GM23338 (cell line): ENCODE results near the gene AFF1.

Experiments
- CREB1 ChIP-seq: fragments of 250-450 bp; sonication (Bioruptor Pico); IDR thresholded peaks from 2 replicates; pipeline ENCODE4 v1.5.0; 2020; ENCODE audit warnings: low read depth, mild to moderate bottlenecking, moderate library complexity
- CTCF ChIP-seq, 2 experiments: fragments of 200-600 bp in 1 of 2; sonication (generic) in 1 of 2; conservative IDR thresholded peaks; 2 replicates each; pipeline versions ENCODE4 v1.5.1 to v1.6.1; 2016 to 2017; ENCODE audit warnings: antibody characterized with exemption in 2 of 2, low read depth in 2 of 2, mild to moderate bottlenecking in 2 of 2, moderate library complexity in 1 of 2
- EZH2 ChIP-seq: fragments of 200-600 bp; sonication (generic); IDR thresholded peaks from one replicate; pipeline ENCODE4 v1.8.0; 2017; ENCODE audit warnings: antibody characterized with exemption, mild to moderate bottlenecking, low read depth; ENCODE audit not compliant: unreplicated experiment
- EZH2phosphoT487 ChIP-seq: fragments of 200-600 bp; sonication (generic); IDR thresholded peaks from one replicate; pipeline ENCODE4 v1.8.1; 2018; ENCODE audit warnings: antibody characterized with exemption; ENCODE audit not compliant: unreplicated experiment
- NANOG ChIP-seq: IDR thresholded peaks from 2 replicates; pipeline ENCODE4 v1.6.1; 2016; ENCODE audit warnings: antibody characterized with exemption, borderline replicate concordance

- TF ChIP-seq EZH2phosphoT487 (no peak), NANOG (no peak), CTCF (conservative IDR thresholded peaks at IDR 0.05; ENCODE audit: low read depth in 2 of 2) (no peak), EZH2 (no peak), CREB1 (CRISPR knock-in tag) (no peak)
Observed at GRCh38 chr4:86916392-86916791, 18.4 kb upstream of the AFF1 start.
